Stimulated activated CD4-positive, alpha-beta T cell treated with anti-CD3 and anti-CD28 coated beads, Interleukin-1b, Interleukin-23, amount 100 ng/mL, for 4 hours (primary cell): Measurements from ENCODE around the gene NRXN3.

Experiments used
- DNase-seq, 2 donors: peaks; one replicate each; pipeline ENCODE4 v3.0.0-alpha.2; 2020; ENCODE audit warnings: low read depth in 2 of 2

The NRXN3 gene

DNA sequence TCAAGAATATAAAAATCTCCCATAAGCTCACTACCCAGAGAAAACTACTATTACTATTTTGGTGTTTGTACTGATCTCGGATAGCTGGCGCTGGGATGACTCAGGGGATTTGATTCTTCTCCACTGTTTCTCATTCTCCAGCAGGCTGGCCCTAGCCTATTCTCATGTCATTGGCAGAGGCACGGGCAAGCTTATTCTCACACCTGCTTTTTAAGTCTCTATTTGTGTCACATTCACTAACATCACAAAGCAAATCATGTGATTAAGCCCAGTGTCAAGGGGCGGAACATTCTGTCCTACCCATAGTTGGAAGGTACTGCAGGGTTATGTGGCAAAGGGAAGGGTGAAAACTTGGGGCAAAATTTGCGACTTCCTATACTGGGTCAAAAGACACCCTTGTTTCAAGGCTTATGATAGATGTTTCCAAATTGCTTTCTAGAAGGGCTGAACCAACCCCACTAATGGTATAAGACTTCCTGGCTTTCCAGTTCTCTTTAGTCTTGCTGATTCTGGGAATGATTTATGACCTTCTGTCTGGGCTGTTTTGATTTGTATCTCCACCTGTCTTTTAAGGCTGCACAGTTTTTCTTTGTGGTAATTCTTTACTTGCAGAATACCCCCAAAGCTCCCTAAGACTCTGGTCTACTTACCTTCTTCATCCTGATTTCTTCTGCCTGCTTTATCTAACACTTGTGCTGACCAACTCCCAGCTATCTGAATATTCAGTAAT is 406.4 kb downstream of the NRXN3 start:
- DNase-seq = no peak

DNA sequence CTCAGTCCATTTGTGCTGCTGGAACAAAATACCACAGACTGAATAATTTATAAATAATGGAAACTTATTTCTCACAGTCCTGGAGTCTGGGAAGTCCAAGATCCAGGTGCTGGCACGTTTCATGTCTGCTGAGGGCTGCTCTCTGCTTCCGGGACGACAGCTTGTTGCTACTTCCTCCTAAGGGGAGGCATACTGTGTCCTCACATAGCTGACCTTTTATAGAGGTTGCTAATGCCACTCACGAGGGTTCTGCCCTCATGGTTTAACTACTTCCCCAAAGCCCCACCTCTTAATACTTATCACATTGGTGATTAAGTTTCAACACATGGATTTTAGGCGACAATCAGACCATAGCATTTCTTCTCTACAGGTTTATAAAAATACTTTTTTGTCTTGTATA is 411.1 kb downstream of the NRXN3 start:
- no peak for DNase-seq

DNA sequence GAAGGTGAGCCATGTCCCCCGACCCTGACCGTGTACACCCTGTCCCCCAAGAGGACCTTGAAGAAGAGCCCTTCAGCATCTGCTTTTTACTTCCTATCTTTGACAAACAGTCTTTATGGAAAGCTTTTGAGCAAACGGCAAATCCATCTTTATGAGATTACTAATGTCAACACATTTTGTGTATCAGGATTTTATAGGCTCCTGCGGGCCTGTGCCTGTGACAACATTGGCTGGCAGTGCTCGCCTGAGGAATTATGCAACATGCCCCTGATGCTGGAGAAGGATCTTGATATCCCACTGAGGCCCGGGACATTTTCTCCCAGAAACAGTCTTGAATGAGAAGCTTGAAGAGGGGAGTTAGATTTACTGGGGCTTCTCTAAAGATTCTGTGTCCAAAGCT is 416.5 kb downstream of the NRXN3 start:
- DNase-seq = no peak

DNA sequence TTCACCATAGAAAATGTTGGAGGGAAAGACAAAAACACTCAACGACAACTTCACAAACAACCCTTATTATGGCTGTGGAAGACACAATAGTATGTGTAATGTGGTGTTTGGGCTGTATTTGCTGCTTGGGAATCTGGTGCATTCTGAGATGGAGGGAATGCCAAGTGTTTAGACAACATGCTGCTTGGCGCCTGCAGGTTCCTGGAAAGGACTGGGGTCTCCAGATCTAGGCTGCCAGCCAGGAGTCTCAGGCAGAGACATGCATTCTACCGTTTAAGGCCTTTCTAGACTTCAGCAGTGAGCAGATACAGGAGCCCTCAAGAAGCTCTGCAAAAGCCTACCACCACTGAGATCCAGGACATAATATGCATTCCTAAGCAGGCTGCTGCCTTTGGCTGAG is 418.7 kb downstream of the NRXN3 start:
- no peak for DNase-seq

DNA sequence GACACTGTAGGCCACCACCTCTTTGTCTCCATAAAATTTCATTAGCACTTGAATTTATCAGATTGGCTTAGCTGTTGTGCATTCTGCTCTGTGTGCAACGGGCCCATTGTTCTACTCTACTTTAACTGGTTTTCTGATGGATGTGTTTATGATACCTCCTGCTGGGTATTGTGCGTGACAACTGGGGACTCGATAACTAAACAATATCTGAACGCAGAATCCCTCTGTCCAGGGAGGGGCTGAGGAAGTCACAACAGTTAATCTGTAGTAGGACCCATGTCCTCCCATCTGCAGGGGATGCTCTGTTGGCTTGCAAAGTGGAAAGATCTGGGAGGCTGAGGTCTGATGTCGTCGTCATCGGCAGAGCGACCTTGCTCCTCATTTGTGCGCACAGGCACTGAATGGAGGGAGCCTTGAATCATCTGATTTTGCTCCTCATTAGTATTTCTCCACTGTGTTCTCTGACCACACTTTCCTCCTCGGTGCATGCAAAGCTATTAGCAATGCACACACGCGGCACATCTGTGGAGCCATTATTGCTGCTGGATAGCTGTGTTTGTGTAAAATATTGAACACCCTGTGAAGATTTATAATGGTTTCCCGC is 422.5 kb downstream of the NRXN3 start:
- DNase-seq = no peak

DNA sequence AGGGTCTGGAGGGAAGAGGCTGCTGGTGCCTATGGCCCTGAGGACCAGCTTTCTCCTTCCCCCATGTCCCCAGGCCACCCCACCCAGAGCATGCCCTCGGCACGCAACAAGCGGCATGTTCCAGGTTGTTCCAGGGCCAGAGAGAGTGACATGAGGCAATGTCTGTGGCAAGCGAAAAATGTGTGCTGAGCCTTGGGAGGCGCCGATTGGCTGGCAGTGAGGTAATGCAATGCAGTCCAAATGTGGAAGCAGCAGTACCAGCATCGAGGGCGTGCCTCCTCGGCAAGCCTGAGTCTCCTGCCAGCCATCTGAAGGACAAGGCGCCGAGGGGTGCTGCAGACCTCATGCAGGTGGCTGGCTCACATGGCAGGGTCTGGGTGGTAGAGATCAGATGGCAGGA is 423.8 kb downstream of the NRXN3 start:
- no peak for DNase-seq

DNA sequence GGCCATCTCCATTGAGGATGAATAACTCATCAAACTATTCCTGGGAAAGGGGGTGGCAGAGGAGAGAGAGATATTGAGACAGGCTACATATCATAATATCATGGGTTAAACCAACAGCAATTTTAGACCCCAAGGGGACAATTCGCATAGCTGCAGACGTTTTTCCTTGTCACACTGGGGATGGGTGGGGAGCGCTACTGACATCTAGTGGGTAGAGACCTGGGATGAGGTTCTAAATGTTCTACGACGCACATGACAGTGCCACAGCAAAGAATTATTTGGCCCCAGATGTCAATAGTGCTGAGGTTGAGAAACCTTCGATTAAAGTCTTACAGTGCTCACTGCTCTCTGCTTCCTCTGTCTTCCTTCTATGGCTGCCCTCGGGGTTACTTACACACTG is 425.6 kb downstream of the NRXN3 start:
- DNase-seq = no peak

DNA sequence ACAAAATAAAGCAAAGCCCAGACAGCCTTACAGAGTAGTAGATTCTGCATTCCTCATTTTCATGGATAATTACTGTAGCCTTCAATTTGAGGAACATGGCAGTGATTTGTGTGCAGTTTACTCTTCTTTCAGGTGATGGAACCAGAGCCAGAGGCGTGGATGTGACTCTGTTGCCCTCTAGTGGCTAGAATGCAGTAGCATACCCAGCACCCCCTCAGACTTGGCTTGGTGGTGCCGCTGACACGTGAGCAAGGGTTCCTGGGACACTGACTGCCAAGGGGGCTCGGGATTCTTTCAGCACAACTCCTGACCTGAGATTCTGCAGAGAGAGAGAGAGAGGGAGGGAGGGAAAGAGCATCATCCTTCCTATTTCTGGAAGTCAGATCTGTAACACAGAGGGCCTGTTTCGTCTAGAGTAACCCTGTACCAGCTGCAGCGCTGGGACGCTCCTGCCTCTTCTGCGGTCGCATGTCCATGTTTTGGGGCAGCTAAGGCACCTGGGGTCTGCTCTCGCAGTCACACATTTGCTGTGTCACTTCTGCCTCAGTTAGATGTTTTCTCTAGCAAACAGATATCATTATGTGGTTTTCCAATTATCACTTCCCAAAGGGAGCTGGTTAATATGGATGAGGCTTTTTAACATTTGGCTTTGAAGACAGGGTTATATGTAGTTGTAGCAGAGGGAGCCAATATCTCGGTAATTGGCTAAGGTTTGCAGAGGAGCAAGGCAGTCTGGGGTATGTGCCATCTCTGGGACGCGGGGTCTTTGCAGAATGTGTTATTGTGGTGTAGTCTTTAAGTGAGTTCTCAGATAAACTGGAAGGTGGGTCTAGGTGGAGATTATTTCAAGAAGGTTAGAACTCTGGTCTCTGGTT is 428.1 kb downstream of the NRXN3 start:
- DNase-seq = peak in 1 of 2 donors; percentile 6

DNA sequence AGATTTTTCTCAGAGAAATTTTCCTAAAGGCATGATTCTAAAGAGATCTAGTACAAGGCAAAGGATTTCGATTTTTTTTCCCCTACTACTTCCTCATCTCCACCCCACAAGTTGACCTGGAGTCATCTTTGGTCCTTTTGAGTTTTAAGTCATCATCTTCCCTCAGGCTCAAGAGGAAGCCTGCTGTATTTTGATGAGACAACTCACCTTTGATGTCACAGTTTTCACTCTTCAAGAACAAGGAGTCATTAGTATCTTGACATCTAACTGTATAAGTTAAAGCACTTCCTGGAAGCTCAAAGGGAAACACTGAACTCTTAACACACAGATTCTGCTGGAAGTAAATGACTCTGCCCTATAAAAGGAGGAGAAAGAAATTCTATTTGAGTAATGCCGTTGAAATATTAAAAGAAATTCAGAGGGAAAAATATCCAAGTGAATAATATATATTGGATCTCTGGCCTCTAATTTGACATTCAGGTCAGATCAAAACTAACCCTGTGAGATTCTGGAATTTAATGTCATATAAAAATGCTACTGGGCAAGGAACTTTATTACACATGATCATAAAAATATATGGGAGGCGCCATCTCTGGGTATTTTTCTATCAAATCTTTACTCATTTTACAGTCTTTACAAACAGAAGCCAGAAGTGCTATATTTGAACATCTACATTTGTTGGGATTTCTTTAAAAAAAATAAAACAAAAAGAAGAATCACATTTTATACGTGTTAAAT is 435.0 kb downstream of the NRXN3 start:
- DNase-seq = no peak

DNA sequence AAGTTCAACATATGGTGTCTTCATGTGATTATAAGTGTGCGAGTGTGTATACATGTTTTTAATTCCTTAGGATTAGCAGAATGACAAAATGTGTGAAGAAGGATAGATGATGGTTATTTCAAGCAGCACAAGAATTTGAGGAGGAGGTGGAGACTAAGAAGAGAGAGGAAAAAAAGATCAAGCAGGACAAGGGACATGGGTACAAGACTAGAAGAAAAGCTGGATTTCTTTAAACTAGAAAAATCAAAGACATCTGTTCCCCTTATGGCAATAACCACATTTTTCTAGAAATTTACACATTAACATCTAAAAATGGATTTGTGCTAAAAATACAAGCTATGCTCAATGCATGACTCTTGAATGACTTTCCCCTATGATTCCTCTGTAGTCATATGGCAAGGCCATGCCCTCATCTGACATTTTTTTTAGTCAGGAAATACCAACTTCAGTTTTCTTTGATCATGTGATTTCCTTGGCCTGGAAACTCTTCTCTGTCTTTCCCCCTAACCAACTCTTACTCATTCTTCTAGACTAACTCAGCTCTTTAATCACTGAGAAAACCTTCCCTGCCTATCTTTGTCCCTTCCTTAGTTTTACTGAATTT is 435.8 kb downstream of the NRXN3 start:
- no peak for DNase-seq

DNA sequence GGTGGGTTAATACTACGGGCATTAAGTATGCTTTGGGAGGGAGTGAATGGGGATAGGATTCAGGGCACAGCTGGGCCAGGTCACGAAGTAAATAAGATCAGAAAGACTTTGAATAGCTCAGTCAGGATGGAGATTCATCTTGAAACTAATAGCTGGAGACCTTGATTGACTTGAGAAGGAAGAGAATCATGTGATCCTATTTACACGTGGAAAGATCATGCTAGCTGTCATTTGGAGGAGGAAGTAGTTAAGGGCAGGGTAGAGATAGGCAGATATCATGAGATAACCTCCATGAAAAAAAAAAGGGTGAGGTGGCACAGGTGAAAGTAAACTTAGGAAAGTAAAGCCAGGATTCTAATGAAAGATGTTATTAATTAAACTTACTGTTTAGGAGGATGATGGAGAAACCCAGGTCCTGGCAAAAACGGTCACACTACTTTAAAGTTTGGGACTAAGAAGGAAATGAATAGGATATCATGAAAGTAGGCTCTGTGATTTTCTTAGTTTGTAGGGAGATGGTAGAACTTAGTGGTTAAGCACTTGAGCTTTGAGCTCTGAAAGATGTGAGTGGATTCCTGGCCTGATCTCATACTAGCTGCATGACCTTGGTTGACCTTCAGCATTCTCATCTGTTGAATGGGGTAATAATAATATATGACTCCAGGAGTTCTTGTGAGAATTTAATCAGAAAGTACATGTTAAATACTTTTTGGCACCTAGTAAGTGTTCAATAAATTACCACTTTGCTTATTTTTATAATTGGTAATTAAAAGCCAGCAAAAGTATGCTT is 439.0 kb downstream of the NRXN3 start:
- DNase-seq = no peak

DNA sequence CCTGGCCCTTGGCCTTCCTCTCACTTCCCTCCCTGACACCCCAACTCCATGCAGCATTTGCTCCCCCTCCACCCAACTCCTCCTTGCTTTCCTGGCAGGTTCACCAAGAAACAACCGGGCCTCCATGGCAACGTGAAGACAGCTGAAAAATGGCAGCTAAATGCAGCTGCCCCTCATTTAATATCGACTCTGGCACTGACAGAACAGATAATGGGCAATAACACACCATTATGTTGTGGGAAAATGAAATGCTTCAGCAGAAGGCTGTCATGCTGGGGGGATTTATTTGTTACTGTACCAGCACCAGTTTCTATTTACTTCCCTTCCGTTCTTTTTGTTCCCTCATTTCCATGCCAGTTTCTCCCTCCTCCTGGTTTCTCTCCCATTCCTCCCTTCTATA is 440.8 kb downstream of the NRXN3 start:
- no peak for DNase-seq

DNA sequence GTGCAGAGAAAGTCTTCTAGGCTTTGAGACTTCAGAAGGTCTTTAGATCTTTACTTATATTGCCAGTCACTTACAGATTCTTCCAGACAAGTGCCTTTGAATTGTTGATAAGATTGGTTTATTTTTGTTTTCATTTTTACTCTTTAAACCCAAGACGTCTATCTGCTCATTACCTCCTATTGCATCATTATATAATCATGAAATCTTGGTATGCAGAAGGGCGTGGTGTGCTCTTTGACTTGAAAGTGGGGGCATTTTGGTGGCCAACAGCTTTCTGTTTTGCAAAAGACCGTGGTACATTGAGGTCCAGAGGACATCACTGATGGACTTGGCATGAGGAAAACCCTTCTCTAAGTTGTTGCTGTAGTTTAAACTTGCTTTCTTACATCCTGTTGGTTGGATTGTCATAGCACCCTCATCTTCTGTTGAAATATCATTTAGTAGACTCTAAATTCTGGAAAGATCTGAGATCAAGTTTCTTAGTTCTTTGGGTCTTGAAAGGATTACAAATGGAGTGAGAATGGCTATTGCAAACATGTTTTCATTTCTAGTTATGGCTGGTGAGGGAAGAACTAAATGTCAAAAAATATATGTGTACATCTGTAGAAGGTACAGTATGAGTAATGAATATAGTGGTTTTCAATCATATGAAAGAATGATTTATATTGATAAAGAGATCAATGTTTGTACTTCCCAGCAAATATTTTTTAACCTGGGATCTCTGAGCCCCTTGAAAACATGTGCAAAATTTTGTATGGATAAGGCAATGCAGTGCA is 441.8 kb downstream of the NRXN3 start:
- no peak for DNase-seq

DNA sequence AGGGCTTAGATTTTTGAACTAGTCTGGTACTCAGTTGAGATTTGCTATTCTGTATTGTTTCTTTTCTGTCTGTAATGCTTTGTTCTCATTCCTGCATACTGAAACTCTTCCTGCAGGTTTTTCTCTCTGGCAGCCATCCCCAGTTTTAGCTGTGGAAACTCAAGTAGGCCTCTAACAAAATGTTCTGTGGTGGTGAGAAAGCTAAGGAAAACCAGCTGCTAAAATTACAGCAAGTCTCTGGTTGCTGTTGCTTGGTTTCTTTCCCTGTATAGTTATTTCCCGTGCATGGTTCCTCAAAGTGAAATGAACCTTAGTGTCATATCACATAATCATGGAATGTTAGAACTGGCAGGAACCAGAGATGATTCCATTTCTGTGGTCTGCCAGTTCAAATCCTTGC is 442.5 kb downstream of the NRXN3 start:
- no peak for DNase-seq

DNA sequence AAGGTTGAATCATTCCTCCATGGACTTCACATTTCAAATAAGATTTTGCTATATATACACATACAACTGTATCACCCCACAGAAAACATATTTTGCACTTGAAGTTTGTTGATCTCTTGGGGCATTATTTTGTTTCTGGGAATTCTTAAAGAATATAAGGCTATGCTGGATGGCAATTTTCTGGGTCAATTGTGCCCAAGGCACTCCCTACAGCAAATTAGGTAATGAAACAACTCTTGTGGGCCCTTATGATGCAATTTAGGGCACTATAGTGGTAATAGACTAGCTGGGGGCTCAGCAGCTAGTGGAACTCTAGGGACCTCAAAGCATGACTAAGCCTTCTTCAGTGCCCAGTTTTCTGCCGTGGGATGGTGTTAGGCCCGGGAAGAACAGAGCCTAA is 444.4 kb downstream of the NRXN3 start:
- no peak for DNase-seq

DNA sequence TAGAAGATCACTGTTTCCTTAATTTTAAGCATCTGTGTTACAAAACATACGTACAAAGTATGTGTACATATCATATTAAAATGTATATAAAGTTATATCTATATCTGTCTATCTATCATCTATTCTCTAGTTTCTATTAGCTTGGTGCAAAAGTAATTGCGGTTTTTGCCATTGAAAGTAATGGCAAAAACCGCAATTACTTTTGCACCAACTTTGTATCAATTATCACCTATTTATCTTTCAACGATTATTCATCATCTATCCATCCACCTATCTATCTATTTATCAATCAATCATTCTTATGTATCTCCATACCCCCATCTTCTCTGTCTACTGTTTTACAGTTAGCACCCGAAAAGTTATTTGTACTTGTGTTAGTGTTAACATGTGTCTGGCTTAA is 447.6 kb downstream of the NRXN3 start:
- no peak for DNase-seq

DNA sequence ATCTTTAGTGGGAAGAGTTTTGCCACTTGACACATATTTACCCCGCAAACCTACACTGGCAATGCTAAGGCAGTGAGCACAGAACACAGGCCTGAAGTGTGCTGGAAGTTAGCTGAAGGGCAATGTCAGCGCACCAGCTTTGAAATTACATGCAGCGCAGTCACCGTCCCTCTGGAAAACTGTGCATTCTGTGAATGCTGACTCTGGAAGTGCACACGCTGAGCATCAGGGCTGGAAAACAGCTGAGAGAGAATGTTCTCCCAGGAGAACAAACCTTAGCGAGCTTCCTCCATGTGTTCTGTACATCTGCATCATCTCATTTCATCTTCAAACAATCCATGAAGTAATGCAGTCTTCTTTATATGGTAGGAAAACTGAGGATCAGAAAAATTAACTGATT is 448.2 kb downstream of the NRXN3 start:
- DNase-seq = no peak

DNA sequence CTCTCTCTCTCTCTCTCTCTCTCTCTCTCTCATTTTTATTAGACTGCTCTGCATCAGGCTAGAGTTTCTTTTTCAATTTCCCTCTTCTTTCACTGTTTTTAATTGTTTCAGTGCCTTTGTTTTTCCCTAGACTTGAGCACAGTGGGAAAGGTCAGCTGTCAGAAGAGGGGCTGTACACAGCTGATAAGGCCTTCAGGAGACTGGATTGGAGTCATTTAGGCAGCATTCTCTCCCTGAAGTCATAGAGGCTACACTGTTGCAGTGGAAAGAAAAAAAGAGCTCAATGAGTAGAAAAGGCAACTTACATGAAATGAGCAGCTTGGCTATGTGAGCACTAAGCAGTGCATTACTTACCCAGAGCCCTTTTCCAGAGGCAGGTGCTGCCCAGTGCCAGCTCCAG is 456.9 kb downstream of the NRXN3 start:
- DNase-seq = no peak

DNA sequence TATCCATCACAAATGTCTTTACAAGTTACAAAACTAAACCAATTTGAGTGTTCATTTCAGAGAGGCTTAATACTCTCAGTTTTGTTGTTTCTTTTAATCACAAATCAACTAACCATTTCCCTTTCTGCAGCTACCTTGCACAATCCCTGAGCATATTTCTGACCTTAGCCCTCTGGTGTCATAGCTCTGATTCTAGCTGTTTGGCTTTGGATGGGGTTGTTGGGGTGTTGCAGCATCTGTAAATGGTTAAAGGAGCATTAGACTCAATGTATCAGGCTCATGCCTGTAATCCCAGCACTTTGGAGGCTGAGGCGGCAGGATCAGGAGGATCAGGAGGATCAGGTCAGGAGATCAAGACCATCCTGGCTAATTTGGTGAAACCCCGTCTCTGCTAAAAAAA is 461.4 kb downstream of the NRXN3 start:
- DNase-seq = no peak

DNA sequence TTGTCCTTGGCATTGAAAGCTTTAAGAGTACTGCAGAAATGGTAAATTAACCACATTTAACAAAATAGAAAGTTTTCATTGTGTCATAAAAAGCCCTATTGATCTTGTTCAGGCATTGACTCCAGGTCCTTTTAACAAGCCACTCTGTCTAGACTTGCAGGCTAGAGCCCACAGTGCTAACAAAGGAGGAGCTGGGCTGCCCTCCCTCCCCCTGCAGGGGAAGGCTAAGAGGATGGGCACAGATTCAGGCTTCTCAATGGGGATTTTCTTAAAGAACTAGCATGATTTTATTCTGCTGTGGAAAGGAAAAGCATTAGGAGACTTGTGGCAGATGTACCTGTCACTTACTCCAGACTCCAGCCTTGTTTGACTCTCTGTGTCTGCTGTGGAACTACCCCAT is 463.6 kb downstream of the NRXN3 start:
- no peak for DNase-seq
